GM18508 (cell line): Measurements from ENCODE around the gene HACE1.
A peak's percentile ranks its signal among the peaks of the same experiment; 100 is the strongest.
"Not testable (repeated sequence)": the region's sequence is repeated elsewhere in the genome, so short reads cannot be mapped to it uniquely, and the experiment has no call there.

Experiments used
- ATAC-seq: cut with Tn5 transposase; IDR thresholded peaks from one replicate; pipeline ENCODE4 v1.9.1; 2021; ENCODE audit warnings: moderate number of reproducible peaks; ENCODE audit not compliant: insufficient read depth, unreplicated experiment

The HACE1 gene

GRCh38 chr6:104859225-104860146 lies at the start of gene HACE1:
Gene HACE1 (minus strand): TSS chr6:104859919. CDS start chr6:104859642, 277 bp downstream.
- peak; percentile 93 for ATAC-seq

GRCh38 chr6:104908888-104909525 lies 49.3 kb upstream of the HACE1 start:
- no peak for ATAC-seq

- no peak for ATAC-seq
Observed at GRCh38 chr6:104908031-104908887, 48.5 kb upstream of the HACE1 start.

GRCh38 chr6:104898893-104899292 lies 39.2 kb upstream of the HACE1 start:
- ATAC-seq = not testable (repeated sequence)

- no peak for ATAC-seq
Observed at GRCh38 chr6:104896914-104897313, 37.2 kb upstream of the HACE1 start.

GRCh38 chr6:104888066-104888465 lies 28.3 kb upstream of the HACE1 start:
- ATAC-seq = no peak

- no peak for ATAC-seq
Observed at GRCh38 chr6:104887350-104887749, 27.6 kb upstream of the HACE1 start.

- ATAC-seq = no peak
Observed at GRCh38 chr6:104885518-104886043, 25.9 kb upstream of the HACE1 start.

GRCh38 chr6:104884867-104885517 lies 25.3 kb upstream of the HACE1 start:
- no peak for ATAC-seq

- ATAC-seq = no peak
Observed at GRCh38 chr6:104881964-104882668, 22.4 kb upstream of the HACE1 start.

- ATAC-seq = no peak
Observed at GRCh38 chr6:104862456-104862855, 2.7 kb upstream of the HACE1 start.

GRCh38 chr6:104860221-104860620 lies 502 bp upstream of the HACE1 start:
- no peak for ATAC-seq

- ATAC-seq = no peak
Observed at GRCh38 chr6:104858642-104859041, 1.1 kb downstream of the HACE1 start.

GRCh38 chr6:104855507-104855906 lies 4.2 kb downstream of the HACE1 start:
- ATAC-seq = no peak

GRCh38 chr6:104847721-104848120 lies 12.0 kb downstream of the HACE1 start:
- ATAC-seq = not testable (repeated sequence)

GRCh38 chr6:104843229-104843628 lies 16.5 kb downstream of the HACE1 start:
- ATAC-seq = no peak

GRCh38 chr6:104837158-104837557 lies 22.6 kb downstream of the HACE1 start:
- ATAC-seq = no peak

GRCh38 chr6:104836479-104837020 lies 23.2 kb downstream of the HACE1 start:
- ATAC-seq = not testable (repeated sequence)

GRCh38 chr6:104835782-104836181 lies 23.9 kb downstream of the HACE1 start:
- no peak for ATAC-seq
